ENCODE data around the gene TBL1X. TPM values are rescaled to one million over a fixed set of nuclear protein-coding genes. Genes with fewer than 3 reads are reported as not detected.
A peak's percentile ranks its signal among the peaks of the same experiment; 100 is the strongest.
"Not testable (repeated sequence)": the region's sequence is repeated elsewhere in the genome, so short reads cannot be mapped to it uniquely, and the experiment has no call there.

TBL1X gene
- 13.9 and 17.2 TPM in 2 replicates for total RNA-seq (2014; rRNA removed; shearing (Covaris generic))

GRCh38 chrX:9464435-9465371, at the start of gene TBL1X:
TBL1X (plus strand) TSS chrX:9465058; CDS start chrX:9653587, 188,529 bp downstream.
- peak; percentile 60 for DNase-seq (ENCODE audit: low read depth)

DNA sequence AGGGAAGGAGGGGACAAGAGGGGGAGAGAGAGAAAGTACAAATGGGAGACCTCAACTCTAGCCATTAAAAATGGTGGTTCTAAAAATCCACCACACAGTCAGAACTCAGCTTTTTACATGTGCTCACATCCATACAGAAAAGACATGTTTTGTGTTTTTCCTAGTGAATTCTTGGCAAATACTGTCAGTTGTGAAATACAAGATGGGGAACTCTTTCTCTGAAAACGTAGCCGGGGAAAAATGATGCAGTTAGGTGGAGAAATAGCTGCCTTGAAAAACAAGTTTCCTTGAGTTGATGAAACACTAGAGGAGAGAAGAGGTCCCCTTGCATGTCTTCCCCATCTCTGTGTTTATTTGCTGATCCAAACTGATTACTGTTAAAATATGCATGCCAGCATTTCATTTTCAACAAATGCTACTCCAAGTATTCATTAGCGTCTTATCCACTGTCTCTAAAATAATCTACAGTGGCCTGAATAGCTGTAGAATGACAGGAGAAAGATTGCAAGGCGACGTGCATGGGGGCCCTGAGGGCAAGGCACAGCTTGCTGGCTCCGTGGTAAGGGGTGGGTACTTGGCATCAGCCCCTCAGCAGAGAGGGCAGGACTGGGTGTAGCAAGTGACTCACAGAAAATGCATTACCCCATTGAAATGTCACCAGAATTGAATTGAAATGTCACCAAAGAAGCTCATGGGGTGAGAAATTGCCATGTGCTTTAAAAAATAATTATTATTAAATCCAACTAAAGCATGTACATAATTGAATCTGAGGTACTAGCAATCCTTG, 48.1 kb upstream of the TBL1X start:
- peak; percentile 50 for DNase-seq (ENCODE audit: low read depth)

DNA sequence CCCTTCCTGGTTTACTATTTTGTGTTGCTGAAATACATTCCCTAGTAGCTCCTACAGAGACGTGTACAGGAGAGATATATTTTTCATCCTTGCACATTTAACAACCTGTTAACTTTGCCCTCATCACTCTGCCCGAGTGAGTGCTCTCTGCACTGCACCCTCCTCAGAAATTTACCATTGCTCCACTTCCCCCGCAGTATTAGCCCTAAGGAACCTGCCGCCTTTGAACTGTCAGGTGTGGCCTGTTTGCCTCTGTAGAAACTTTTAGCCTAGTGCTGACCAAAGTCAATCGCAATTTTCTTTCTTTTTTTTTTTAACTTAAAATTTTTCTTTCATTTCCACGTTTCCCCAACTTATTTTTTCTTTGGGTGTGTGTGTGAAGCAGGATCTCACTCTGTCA, 46.6 kb upstream of the TBL1X start:
- no peak for DNase-seq (ENCODE audit: low read depth)

DNA sequence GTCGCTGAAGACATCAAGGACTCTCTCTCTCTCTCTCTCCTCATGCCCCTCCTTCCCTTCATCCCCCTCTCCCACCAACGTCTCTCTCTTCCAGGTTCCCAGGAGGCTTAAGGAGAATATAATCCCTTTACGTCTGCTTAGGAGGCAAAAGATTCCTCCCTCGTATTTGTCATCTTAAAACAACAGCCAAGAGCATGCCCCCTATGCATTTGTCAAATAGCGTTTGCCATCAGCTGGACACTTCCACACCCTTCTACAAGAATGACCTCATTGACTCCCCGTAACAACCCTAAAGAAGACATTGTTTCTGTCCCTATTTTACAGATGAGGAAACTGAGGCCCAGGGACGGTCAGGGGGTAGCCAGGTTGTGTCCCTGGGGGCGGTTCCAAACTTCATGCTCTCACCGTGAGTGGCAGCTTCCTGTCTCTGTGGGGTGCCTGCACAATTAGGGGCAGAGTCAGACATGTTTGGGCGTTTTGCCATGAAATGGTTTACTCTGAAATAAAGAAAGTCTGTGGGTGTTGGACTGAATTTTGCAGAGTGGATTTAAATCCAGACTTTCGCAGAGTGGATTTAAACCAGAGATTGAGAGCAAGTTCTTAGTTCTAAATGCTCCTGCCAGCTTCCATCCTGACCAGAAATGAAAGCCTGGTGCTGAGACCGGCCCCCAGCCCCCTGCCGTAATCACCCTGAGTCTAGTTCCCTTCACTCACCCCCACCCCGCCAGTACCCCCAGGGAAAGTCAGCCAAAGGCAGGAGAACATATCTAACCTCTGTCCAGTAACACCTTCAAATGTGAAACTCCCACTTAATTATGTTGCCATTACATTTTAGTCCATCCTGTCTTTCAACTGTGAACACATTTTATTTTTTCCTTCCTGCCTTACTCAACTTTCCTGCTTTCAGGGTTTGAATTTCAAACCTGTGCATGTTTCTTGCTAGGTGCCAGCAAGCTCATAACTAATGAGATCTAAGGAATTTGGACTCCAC, 44.3 kb upstream of the TBL1X start:
- DNase-seq (ENCODE audit: low read depth): no peak

DNA sequence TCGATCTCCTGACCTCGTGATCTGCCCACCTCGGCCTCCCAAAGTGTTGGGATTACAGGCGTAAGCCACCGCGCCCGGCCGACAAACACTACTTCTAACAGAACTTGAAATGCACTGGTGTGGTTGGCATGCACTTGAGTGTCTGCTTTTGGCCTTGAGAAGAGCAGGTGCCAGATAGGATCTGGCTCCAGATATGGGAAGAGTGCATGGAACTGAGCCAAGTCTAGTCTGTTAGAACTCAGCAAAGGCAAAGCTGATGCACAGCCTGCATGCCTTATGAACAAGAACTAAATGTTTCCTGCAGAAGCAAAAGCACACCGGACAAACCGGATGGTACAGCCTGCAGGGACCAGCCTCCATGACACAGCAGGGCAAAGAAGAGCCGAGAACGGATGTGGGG, 35.1 kb upstream of the TBL1X start:
- DNase-seq (ENCODE audit: low read depth): no peak

DNA sequence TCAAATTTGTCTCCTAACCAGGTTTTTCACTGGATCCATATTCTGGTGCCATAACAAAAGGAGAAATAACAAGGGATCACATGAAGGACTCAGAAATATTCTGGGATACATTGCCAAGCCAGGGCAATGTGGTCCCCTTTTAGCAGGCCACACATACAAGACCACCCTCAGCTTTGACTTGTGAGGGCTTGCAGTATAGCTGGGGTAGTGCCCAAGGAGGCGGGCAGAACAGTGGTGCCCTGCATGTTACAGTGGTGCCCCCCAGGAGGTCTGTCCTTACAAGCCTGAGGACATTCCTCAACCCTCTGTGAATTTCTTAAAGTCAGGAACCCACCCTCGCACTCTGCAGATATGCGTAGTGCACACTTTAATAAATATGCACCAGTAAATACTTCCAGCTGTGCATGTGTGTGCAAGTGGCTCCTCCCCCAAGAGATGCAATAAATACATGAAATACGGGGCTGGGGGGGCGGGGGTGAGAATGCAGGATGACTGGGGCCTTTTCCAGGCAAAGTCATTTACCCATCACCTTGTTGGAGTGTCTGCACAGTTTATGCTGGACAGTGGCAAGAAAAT, 34.4 kb upstream of the TBL1X start:
- DNase-seq (ENCODE audit: low read depth): no peak

GRCh38 chrX:9431281-9431680, 33.6 kb upstream of the TBL1X start:
- DNase-seq (ENCODE audit: low read depth): no peak

DNA sequence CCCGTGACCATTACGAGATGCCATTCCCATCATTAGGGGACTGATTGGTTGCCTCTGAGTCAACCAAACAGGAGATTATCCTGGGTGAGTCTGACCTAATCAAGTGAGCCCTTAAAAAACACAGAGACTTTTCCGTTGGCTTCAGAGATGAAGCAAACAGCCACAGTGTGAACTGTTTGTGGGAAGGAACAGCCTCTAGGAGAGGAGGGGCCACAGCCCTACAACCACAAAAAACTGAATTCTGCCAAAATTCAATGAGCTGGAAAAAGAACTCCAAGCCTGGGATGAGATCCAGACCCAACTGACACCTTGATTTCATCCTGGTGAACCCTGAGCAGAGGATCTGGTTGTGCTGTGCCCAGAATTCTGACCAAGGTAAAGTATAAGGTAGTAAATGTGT, 31.3 kb upstream of the TBL1X start:
- DNase-seq (ENCODE audit: low read depth): peak; percentile 38

DNA sequence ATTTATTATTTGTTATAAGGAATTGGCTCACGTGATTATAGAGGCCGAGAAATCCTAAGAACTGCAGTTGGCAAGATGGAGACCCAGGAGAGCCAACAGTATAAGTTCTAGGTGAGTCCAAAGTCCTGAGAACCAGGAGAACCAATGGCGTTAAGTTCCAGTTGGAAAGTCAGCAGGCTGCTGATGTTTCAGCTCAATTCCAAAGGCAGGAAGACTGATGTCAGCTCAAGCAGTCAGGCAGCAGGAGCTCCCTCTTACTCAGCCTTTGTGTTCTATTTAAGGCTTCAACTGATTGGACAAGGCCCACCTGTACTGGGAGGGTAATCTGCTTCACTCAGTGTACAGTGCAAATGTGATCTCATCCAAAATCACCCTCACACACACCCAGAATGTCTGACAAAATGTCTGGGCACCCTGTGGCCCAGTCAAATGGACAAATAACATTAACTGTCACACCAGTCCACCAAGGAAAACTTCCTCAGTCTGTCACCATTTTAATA, 30.8 kb upstream of the TBL1X start:
- DNase-seq (ENCODE audit: low read depth): no peak

- peak; percentile 15 for DNase-seq (ENCODE audit: low read depth)
These were observed 29.8 kb upstream of the TBL1X start for GRCh38 chrX:9435086-9435485.

GRCh38 chrX:9436812-9437211, 28.0 kb upstream of the TBL1X start:
- no peak for DNase-seq (ENCODE audit: low read depth)

DNA sequence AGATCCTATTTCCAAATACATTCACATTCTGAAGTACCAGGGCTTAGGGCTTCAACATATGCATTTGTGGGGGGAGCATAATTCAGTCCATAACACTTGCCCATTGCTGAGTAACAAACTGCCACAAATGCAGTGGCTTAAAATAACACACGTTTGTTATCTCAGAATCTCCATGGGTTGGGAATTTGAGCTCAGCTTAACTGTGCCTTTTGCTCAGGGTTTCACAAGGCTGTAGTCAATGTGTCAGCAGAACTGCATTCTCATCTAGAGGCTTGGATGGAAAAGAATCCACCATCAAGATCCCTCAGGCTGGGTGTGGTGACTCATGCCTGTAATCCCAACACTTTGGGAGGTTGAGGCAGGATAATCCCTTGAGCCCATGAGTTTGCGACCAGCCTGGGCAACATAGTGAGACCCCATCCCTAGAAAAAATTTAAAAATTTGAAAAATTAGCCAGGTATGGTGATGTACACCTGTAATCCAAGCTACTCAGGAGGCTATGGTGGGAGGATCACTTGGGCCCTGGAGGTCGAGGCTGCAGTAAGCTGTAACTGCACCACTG, 25.8 kb upstream of the TBL1X start:
- peak; percentile 60 for DNase-seq (ENCODE audit: low read depth)

- DNase-seq (ENCODE audit: low read depth): no peak
These were observed 24.6 kb upstream of the TBL1X start for GRCh38 chrX:9440116-9440844.

DNA sequence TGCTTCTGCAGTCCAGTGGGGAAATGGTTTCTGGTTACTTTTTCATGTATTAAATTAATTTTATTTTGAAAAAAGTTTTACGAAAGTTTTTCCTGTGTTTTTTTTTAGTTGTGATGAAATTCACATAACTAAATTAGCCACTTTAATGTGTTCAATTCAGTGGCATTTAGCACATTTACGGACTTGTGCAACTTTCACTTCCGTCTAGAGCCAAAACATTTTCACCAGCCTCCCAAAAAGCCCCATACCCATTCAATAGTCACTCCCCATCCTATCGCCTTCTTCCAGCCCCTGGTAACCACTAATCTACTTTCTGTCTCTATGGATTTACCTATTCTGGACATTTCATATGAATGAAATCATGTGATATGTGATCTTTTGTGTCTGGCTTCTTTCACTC, 22.8 kb upstream of the TBL1X start:
- DNase-seq (ENCODE audit: low read depth): no peak

GRCh38 chrX:9443327-9443726, 21.5 kb upstream of the TBL1X start:
- DNase-seq (ENCODE audit: low read depth): no peak

DNA sequence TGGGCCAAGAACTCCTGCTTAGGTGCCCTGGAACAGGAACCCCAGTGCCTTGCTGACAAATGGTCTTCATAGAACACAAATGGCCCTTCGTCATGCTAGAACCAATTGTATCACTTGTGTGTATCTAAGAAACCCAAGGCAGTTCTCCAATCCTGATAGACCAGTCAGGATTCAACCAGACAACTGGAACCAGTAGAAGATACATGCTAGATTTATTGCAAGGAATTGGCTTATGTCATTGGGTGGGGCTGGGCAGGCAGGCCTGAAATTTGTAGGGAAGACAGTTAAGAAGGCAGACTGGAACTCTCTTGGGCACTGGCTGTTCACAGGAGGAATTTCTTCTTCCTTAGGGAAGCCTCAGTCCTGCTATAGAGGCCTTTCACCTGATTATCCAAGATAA, 17.0 kb upstream of the TBL1X start:
- no peak for DNase-seq (ENCODE audit: low read depth)

- DNase-seq (ENCODE audit: low read depth): no peak
These were observed 8.4 kb upstream of the TBL1X start for GRCh38 chrX:9456250-9457074.

- DNase-seq (ENCODE audit: low read depth): not testable (repeated sequence)
These were observed 6.8 kb upstream of the TBL1X start for GRCh38 chrX:9458034-9458433.

DNA sequence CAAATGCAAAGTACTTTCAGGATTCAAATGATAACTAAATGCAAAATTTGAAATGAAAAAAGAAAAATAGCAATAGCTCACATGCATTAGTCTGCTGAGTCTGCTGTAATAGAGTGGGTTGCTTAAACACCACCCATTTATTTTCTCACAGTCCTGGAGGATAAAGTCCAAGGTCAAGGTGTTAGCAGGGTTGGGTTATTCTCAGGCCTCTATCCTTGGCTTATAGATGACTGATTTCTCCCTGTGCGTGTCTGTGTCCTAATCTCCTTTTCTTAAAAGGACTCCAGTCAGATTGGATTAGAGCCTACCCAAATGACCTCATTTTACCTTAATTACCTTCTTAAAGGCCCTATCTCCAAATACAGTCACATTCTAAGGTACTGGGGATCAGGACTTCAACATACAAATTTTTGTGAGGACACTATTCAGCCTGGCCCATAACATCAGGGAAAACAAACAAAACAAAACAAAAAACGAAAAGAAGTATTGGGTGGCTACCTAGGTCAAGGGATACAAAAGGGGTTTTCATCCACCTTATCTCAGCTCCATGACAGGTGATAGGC, 6.3 kb upstream of the TBL1X start:
- no peak for DNase-seq (ENCODE audit: low read depth)
